Lung (tissue), 12 donors: ENCODE measurements around the gene GPC5. TPM values are rescaled to one million over a fixed set of nuclear protein-coding genes. Genes with fewer than 3 reads are reported as not detected.

Source experiments
- ATAC-seq: fragments of 200-7000 bp; cut with Tn5 transposase; one replicate; pipeline ENCODE4 v1.9.1; 2020; ENCODE audit warnings: moderate number of reproducible peaks; ENCODE audit not compliant: insufficient read depth, low FRiP score
- DNase-seq, 3 donors: peaks; one replicate each; pipeline ENCODE4 v3.0.0-alpha.2; 2013 to 2017
- H3K27ac ChIP-seq, 2 donors: one replicate each; pipeline ENCODE4 v1.5.1; 2013; ENCODE audit warnings: mild to moderate bottlenecking in 2 of 2, moderate library complexity in 2 of 2, control low read depth in 1 of 2, inconsistent platforms in 1 of 2, low read depth in 1 of 2, low read length in 1 of 2
- H3K27me3 ChIP-seq, 3 donors: one replicate each; pipeline ENCODE4 v1.5.1; 2013; ENCODE audit warnings: low read length in 2 of 3; ENCODE audit not compliant: control insufficient read depth in 3 of 3, insufficient read depth in 3 of 3
- H3K36me3 ChIP-seq, 4 donors: one replicate each; pipeline ENCODE4 v1.5.1; 2013; ENCODE audit warnings: low read length in 4 of 4, mild to moderate bottlenecking in 1 of 4, moderate library complexity in 1 of 4; ENCODE audit not compliant: control insufficient read depth in 4 of 4, insufficient read depth in 4 of 4
- H3K4me1 ChIP-seq, 5 donors: one replicate each; pipeline ENCODE4 v1.5.1; 2013; ENCODE audit warnings: low read length in 5 of 5, mild to moderate bottlenecking in 2 of 5, moderate library complexity in 1 of 5; ENCODE audit not compliant: control insufficient read depth in 5 of 5, insufficient read depth in 5 of 5
- H3K4me3 ChIP-seq: one replicate; pipeline ENCODE4 v1.5.1; 2013; ENCODE audit warnings: mild to moderate bottlenecking, control low read depth, moderate library complexity
- H3K9ac ChIP-seq, 2 donors: one replicate each; pipeline ENCODE4 v1.5.1; 2013; ENCODE audit warnings: low read length in 2 of 2, control low read depth in 1 of 2; ENCODE audit not compliant: insufficient read depth in 1 of 2
- H3K9me3 ChIP-seq, 4 donors: one replicate each; pipeline ENCODE4 v1.5.1; 2013; ENCODE audit warnings: low read length in 3 of 4, mild to moderate bottlenecking in 1 of 4, moderate library complexity in 1 of 4; ENCODE audit not compliant: control insufficient read depth in 4 of 4, insufficient read depth in 3 of 4
- WGBS, 2 donors: extraction: QIAGEN DNeasy Blood & Tissue Kit; methylation state at CpG; one replicate each; pipeline ENCODE4 v1.1.7; 2013; 5-methylcytosine and 5-hydroxymethylcytosine counted together
- polyA plus RNA-seq, 2 donors: library from polyadenylated mRNA; stranded (reverse); fragments of 200-250 nt; gene quantifications; one replicate each; pipeline ENCODE4 v1.2.1, GENCODE V29; 2013
- total RNA-seq, 2 donors: library from RNA; depleted of rRNA in 1 of 2; stranded (reverse); fragments of >200 nt in 1 of 2; gene quantifications; one replicate each; pipeline ENCODE4 v1.2.1, GENCODE V29; 2014 to 2021
- TF ChIP-seq, protein P1 (sequence below): IDR thresholded peaks from 2 replicates; pipeline ENCODE4 v1.5.1; 2012; ENCODE audit warnings: mild to moderate bottlenecking; ENCODE audit errors: control extremely low read depth, extremely low read depth
- donor health status: control.
- donor health status: control.
- donor health status: Bipolar disorder and iron deficiency.
- donor health status: healthy.
- donor health status: DM: yes; HTN: yes; CAD: no.

The GPC5 gene
- total and polyA plus RNA-seq, 4 donors: 0.55 to 37.3 (median 4.4) TPM

DNA sequence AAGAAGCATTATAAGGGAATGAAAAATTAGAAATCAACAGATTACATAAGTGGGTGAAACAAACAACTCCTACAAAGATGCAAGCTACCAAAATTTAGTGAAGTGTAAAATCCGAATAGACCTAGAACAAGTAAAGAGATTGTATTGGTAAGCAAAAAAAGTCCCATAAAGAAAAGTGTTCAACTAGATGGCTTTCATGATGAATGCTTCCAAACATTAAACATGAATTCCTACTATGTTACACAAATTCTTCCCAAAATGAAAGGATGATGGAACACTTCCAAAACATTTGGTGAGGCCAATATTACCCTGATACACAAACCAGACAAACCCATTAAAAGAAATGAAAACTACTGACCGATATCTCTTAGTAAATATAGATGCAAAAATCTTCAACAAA lies 139.0 kb downstream of the GPC5 start:
- TF ChIP-seq, protein P1, sequence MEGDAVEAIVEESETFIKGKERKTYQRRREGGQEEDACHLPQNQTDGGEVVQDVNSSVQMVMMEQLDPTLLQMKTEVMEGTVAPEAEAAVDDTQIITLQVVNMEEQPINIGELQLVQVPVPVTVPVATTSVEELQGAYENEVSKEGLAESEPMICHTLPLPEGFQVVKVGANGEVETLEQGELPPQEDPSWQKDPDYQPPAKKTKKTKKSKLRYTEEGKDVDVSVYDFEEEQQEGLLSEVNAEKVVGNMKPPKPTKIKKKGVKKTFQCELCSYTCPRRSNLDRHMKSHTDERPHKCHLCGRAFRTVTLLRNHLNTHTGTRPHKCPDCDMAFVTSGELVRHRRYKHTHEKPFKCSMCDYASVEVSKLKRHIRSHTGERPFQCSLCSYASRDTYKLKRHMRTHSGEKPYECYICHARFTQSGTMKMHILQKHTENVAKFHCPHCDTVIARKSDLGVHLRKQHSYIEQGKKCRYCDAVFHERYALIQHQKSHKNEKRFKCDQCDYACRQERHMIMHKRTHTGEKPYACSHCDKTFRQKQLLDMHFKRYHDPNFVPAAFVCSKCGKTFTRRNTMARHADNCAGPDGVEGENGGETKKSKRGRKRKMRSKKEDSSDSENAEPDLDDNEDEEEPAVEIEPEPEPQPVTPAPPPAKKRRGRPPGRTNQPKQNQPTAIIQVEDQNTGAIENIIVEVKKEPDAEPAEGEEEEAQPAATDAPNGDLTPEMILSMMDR: no peak
- 88 to 90% methylated on average over 2 of the region's 2 CpGs for WGBS, 2 donors
- no peaks in the 10 kb centered on the region for H3K27me3 ChIP-seq

DNA sequence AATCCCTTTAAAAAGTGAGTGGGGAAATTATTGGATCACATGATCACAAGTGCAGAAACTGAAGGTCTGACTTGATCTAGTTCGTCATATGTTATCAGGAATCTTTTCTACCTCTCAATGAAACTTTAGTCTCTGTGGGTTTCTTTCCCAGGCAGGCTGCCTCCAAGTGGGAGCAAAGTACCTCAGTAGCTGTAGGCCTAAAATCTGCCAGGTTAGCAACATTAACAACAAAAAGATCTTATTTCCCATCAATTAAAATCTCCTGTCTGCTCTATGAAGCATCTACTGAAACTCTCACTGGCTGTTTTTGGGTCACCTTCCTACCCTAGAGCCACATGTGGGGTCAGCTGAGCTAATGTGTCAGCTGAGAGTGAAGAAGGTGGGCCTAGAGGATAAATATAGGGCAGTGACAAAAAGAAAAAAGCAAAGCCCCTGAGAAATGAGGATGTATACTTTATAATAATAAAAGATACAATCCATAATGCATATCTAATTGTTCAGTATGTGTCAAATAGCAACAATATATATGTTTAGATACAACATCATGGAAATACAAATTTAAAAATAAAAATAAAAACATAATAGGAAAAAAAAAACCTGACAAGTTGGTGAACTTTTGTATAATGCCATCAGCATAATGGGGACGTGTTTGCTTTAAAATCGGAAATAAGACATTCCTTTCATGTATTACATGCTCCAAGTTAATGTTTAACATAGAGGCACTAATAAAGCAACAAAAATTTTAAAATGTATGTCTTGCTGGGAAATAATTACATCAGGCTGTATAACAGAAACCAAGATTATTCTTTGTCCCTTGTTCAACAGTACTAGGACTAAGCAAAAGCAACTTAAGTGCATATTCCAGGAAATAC lies 141.1 kb downstream of the GPC5 start:
- WGBS, 2 donors: 72 to 83% methylated on average over 3 of the region's 3 CpGs
- H3K27me3 ChIP-seq: no peaks in the 10 kb centered on the region

More for the DNA sequence above, 139.0 kb downstream of the GPC5 start:
- Histone ChIP-seq H3K9me3 (no peaks in the 10 kb centered on the region), H3K36me3 (no peaks in the 10 kb centered on the region), H3K4me1 (peaks cover 0 to 15% (median 3%) of the 10 kb centered on the region in 5 donors), H3K4me3 (no peak overlapping the region), H3K27ac (no peak overlapping the region), H3K9ac (no peak overlapping the region)
- no peak for ATAC-seq
- no peak for DNase-seq

DNA sequence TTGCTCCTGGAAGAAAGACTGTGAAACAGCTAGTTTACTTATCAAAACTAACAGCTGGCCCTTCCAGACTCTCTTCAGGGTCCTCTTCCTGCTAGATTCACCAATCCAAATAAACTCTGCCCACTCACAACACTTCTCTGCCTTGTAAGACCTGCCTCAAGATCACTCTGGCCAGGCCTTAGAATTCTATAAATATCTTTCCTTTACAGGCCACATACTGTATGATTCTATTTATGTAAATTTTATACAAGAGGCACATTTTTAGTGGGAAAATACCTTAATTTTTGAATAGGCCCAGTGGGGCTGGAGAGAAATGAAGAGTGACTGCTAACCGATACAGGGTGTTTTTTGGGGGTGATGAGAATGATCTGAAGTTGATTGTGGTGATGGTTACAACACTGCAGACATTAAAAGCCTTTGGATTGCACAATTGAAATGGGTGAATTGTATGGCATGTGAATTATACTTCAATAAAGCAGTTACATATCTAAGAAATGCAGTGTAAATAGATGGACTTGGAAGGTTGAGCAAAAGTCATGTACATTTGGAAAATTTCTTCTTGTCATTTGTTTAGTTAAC lies 141.8 kb downstream of the GPC5 start:
- peaks cover 0 to 3% (median 0%) of the 10 kb centered on the region in 4 donors for H3K9me3 ChIP-seq
- H3K4me1 ChIP-seq: peaks cover 0 to 15% (median 3%) of the 10 kb centered on the region in 5 donors
- no peaks in the 10 kb centered on the region for H3K27me3 ChIP-seq
- TF ChIP-seq, protein P1: no peak
- H3K36me3 ChIP-seq: no peaks in the 10 kb centered on the region
- H3K4me3 ChIP-seq: no peak overlapping the region
- no peak overlapping the region for H3K9ac ChIP-seq
- DNase-seq (peak in 2 of 3 donors; percentile 47 to 65), ATAC-seq (peak; percentile 79)
- WGBS, 2 donors: 59 to 69% methylated on average over 1 of the region's 1 CpG
- no peak overlapping the region for H3K27ac ChIP-seq

More for the DNA sequence above, 141.1 kb downstream of the GPC5 start:
- no peak for DNase-seq
- Histone ChIP-seq H3K27ac (no peak overlapping the region), H3K4me3 (no peak overlapping the region), H3K9me3 (no peaks in the 10 kb centered on the region), H3K9ac (no peak overlapping the region), H3K36me3 (no peaks in the 10 kb centered on the region), H3K4me1 (peaks cover 0 to 15% (median 3%) of the 10 kb centered on the region in 5 donors)
- no peak for ATAC-seq
- TF ChIP-seq, protein P1: no peak
